Islet precursor cell (in vitro differentiated cells): ENCODE results near the gene COA3.

ENCODE experiments used
- DNase-seq: peaks from one replicate; pipeline ENCODE4 v3.0.0-alpha.2; 2018

COA3 gene

GRCh38 chr17:42748908-42749798 is 49.4 kb downstream of the COA3 start:
- DNase-seq: no peak

- DNase-seq: no peak
These were observed 50.1 kb downstream of the COA3 start for GRCh38 chr17:42748202-42748907.
